ENCODE measurements around the gene TRIM2.

The TRIM2 gene

DNA sequence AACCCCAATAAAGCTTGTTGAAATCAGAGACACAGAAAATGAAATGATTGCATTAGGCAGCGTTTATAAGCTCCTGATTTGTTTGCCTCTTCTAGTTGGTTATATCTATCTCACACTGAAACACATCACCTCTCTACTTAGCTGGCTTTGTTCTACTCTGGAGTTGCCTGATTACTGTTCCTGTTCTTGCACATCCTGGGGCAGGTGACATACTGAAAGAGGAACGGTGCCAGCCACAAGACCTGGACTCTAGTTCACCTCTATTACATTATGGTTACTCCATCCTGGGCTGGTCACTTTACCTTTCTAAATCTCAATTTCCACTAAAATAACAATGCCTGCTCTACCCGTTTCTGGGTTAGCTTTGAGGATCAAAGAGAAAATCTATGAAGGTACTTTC, 47.9 kb downstream of the TRIM2 start:
- DNase-seq = no peak

DNA sequence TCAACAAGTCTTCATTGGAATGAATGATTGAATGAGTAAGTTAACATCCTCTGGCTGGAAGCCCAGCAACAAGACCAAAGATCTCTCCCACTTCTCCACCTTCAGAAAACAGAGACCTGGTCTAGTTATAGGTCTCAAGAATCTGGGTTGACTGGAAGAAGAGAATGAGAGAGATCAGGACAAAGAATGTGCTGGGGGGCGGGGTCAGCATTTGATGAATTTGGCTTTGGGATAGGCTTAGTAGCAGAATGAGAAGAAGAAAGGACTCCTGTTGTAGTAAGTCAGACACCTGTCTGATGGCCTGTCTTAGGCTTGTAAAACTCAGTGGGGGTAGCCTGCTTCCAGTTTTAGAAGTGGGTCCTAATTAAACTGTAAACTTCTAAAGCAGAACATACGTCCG, 51.0 kb downstream of the TRIM2 start:
- DNase-seq = no peak

DNA sequence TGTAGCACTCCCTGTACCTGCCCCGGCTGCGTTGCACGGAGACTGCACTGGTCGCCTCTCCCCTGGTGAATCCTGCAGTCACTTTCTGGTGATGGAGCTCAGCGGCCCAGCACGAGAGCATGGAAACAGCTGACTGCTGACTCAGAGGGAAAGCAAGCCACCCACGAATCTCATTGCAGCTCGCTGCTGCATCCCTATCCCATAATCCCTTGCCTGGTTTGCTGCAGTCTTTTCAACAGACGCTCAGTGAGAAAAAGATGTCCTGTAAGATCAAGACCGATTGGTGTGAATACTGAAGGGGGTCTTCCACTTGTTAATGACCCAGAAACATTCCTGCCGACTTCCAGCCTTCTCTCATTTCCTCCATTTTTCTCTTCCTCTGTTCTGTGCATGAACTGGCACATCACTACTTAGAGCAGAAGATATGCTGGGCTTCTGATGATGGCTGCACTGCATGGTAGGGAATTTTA, 52.9 kb downstream of the TRIM2 start:
- peak; percentile 48 for DNase-seq

DNA sequence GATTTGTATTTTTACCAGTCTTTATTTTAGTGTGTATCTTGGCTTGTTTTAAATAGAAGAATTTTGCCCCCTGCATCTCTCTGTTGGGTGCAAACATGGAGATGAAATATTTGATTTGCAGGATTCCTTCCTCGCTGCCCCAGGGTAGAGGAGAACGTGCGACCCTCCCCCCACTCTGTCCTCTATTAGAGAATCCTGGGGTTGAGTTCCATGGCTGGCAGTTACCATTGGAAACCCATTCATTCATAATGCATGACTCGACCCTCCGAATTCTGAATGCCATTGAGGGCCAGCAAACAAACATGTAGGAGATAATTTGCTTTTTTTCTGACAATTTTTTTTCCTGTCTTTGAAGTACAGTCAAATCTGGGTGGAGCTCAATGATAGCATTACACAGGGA, 53.7 kb downstream of the TRIM2 start:
- no peak for DNase-seq

DNA sequence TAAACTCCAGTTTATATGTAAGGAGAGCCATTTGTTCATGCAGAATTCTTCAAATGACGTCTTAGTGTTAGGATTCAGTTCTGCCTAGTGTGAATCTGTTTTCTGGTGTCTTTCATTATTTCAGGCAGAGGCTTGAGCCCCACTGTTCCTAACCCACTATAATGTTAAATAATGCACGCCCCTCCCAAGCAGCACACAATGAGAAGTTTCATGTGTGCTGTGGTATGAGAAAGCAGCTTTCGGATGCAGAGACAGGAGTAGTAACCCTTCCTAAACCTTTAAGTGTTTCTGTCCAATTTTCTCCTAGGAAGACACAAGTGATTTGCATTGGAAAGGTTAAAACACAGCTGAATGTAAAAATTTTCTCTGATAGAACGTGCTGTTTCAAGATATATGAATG, 54.5 kb downstream of the TRIM2 start:
- DNase-seq = no peak

DNA sequence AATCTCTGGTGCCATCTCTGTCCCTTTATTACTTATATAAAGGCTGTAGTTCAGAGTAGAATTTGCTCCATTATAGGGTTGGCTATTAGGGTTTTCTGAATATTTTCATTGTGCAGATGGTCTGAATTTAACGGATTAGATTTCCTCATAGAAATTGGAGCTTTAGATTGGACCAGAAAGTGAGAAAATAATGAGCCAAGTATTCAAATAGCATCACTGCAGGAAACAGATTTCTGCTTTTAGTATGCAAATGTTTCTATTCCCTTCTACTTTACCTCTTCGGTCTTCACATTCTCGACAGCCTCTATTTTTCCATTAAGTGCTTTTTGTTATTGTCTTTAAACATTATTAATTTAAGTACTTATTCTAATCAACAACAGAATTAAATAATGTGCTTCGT, 55.4 kb downstream of the TRIM2 start:
- no peak for DNase-seq

DNA sequence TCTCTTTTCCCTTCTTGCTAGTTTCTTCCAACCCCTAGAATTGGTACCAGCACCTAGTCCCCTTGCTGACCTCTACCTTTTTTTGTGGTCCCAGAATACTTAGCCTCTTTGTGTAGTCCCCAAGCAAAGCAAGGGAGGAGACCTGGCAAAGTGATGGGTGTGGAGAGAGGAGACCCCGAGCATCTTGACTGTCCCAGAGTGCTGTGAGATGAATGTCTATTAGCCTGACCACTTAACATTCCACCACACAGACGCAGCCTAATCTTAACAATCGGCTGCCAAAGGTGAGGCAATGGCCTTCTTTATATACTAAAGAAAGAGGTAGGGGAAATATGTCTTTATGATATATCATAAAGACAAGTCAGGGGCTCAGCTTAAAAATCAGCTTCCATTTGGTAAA, 55.9 kb downstream of the TRIM2 start:
- DNase-seq = no peak

DNA sequence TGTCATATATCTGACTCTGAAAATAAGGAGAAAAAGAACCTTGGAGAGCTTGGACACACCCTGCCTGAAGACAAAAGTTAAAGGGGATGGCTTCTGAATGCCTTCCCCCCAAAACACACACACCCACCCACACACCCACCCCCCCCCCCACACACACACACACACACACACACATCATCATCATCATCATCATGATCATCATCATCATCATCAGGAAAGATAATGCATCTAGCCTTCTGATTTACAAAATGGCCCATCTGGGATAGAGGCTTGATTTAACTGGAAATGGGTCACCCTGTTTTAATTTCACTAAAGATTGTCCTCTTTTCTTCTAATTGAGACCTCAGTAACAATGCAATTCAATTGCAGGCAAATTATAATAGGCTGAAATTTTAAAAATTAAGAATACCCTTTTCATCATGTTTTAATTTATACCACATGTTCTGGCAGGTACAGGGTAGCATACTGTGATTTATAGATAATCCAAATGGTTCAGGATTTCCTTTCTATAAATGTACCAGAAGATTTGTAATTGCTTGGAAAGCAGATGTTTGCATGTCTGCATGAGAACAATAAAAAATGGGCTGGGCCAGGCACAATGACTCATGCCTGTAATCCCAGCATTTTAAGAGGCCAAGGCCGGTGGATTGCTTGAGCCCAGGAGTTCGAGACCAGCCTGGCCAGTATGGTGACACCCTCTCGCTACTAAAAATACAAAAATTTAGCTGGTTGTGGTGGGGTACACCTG, 56.5 kb downstream of the TRIM2 start:
- DNase-seq = peak; percentile 49

DNA sequence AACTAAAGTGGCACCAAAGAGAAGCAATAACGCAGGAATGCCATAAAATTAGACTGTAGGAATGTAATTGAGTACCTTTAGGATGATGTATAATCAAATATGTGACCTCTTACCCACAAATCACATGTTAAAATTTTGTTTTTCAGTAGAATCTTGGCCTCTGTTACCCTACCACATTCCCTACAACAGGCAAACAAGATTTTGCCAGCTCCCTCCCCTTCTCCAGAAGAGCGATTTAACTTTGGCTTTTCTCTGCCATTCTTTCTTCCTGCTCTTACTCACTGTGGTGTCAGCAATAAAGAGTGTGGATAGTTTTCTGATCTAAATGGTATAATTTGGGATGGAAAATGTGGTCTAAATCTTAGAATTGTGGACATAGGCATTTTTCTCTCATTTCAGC, 57.2 kb downstream of the TRIM2 start:
- no peak for DNase-seq

DNA sequence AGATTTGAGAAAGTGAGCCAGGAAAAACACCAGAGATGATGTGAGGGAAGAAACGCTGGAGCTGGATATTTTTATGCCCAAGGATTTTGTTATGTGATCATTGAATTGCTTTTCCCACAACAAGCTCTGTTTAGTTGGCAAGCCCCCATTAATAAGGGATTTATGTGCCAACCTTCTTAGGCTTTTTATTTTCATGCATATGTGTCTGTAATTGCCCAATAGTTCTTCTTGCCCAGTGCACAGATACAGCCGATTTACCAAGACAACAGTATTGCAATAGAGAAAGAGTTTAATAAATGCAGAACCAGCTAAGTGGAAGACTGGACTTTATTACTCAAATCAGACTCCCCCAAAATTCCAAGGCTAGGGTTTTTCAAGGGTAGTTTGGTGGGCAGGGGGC, 57.7 kb downstream of the TRIM2 start:
- no peak for DNase-seq

DNA sequence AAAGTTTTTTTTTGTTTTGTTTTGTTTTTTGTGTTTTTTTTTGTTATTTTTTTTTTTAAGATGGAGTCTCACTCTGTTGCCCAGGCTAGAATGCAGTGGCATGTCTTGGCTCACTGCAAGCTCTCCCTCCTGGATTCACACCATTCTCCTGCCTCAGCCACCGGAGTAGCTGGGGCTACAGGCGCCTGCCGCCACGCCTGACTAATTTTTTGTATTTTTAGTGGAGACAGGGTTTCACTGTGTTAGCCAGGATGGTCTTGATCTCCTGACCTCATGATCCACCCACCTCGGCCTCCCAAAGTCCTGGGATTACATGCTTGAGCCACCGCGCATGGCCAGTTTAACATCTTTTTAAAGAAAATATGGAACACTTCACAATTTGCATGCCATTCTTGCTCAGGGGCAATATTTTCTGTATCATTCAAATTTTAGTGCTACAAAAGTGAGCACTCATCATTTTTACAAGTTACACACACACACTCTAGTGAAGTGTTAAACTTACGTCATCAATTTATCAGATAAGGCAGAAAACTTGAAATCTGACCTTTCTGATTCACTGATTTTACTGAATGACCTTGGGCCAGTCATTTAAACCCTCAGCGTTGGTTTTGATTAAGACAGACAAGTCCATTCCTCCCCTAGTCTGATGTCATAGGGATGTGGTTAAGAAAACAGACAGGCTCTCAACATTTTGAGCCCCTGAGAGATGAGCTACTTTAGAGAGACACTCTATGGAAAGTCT, 61.2 kb downstream of the TRIM2 start:
- no peak for DNase-seq

DNA sequence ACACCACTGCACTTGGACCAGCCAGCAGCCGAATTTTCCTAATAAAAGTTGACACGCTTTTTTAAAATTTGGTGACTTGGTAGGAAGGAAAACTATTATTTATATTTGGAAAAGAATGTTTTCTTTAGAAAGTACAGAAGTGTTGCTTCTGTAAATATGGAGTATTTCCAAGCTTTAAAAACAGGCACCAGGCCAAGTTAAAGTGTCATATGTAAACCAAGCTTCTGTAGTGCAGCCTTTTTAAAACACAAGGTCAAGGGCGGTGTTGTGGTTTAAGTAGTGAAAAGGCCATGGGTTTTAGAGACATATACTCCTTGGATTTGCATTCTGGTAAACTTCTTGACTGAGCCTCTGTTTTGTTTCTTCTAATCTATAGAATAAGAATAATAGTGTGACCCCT, 62.7 kb downstream of the TRIM2 start:
- no peak for DNase-seq

DNA sequence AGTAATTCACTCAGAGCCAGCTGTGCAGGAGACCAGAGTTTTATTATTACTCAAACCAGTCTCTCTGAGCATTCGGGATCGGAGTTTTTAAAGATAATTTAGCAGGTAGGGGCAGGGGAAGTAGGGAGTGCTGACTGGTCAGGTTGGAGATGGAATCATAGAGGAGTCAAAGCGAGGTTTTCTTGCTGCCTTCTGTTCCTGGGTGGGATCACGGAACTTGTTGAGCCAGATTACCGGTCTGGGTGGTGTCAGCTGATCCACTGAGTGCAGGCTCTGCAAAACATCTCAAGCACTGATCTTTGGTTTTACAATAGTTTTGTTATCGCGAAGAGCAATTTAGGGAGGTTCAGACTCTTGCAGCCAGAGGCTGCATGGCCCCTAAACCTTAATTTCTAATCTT, 63.6 kb downstream of the TRIM2 start:
- no peak for DNase-seq

DNA sequence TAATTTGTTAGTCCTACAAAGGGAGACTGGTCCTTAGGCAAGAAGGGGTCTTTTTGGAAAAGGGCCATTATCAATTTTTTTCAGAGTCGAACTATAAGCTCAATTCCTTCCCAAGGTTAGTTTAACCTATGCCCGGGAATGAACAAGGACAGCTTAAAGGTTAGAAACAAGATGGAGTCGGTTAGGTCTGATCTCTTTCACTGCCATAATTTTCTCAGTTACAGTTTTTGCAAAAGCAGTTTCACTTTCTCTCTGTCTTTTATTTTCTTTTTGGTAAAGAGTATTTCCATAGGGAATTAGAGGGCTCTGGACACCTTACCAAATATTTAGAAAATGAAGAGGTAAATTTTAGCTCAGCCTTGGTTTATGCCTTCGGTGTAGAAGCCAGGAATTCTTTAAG, 64.1 kb downstream of the TRIM2 start:
- DNase-seq = no peak

DNA sequence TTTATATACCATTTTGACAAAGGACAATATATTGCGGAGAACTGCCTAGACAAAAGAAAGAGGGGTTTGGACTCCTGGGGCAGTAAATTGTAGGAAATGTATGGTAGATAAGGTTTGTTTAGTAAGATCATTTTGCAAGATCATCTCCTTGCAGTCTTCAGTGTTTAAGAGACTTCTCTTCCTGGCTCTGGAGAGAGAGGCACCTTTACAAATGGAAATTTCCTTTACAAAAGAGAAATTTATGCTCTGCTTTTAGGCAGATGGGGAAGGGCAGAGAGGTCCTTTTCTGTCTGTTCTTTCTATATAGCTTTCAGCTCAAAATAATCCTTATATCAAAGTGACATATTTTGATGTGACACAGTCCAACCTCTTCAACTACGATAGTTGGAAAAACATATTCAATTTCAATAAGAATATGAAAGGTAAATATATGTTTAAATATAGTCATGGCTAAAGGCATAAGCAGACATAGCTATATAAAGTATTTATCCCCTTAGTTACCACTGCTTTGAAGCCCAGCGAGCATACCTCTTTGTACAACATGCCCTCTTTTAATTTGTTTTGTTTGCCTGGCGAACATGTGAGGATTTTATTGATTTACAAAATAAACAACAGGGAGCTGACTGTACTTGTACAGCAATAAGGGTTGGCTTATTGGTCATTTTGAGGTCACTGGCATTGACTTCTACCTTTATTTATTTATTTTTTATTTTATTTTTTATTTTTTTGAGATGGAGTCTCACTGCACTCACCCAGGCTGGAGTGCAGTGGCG, 65.2 kb downstream of the TRIM2 start:
- DNase-seq = no peak

DNA sequence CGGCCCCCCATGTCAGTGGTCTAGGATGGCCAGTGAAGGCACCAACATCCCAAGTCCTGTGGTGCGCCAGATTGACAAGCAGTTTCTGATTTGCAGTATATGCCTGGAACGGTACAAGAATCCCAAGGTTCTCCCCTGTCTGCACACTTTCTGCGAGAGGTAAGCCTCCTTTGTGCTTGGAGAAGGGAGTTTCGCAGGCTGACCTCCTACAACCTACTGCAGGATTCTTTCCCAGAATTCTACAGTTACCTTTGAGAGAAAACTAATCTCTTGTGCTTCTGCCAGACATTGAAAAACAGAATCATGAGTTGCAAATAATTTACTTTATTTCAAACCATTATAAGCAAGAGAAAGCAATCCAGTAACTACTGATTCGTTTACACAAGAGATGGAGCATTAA, 66.1 kb downstream of the TRIM2 start:
- DNase-seq = no peak

DNA sequence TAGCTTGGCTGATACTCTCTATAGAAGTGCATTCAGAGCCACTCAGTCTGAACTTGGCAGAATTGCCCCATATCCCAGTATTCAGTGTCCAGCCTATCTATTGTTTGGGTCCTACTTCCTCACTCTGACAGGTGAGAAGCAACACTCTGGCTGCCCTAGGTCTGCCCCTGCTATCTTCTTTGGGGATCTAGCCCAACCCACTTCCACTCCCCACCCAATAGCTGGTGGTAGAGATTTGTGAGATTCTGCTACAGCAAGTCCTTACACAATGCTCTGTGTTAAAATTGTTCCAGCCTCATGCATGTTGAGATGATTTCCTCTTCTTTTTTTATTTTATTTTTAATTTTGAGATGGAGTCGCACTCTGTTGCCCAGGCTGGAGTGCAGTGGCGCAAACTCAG, 67.6 kb downstream of the TRIM2 start:
- DNase-seq = no peak

DNA sequence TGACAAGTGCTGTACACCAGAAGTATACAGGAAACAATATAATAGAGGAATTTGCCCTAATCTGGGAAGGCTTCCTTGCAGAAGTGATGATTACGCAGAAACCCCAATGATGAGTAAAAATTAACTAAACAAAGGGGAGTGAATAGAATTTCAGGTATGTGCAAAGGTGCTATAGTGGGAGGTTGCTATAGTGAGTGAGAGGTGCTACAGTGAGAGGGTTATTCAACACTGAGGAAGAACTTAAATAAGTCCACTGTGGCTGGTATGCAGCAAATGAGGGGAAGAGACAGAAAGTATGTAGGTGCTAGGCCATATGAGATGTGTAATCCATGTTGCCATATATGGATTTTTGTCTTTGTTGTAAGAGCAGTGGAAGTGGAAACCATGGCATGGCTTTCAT, 69.5 kb downstream of the TRIM2 start:
- DNase-seq = no peak

DNA sequence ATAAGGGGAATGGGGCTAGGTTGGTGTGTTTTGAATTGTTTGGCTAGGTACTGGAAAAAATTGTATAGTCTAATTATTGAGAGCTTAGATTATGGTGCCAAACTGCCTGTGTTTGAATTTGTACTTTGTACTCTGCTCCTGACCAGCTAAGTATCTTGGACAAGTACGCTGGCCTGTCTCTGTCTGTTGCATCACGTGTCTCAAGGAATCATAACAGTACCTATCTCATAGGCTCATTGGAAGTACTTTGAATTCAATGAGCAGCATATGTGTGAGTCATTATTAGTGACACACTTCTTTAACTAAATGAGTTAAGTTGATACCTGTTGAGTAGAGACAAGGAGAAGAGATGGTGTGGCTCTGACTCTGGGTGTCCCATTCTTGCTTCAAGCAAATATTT, 70.7 kb downstream of the TRIM2 start:
- no peak for DNase-seq

DNA sequence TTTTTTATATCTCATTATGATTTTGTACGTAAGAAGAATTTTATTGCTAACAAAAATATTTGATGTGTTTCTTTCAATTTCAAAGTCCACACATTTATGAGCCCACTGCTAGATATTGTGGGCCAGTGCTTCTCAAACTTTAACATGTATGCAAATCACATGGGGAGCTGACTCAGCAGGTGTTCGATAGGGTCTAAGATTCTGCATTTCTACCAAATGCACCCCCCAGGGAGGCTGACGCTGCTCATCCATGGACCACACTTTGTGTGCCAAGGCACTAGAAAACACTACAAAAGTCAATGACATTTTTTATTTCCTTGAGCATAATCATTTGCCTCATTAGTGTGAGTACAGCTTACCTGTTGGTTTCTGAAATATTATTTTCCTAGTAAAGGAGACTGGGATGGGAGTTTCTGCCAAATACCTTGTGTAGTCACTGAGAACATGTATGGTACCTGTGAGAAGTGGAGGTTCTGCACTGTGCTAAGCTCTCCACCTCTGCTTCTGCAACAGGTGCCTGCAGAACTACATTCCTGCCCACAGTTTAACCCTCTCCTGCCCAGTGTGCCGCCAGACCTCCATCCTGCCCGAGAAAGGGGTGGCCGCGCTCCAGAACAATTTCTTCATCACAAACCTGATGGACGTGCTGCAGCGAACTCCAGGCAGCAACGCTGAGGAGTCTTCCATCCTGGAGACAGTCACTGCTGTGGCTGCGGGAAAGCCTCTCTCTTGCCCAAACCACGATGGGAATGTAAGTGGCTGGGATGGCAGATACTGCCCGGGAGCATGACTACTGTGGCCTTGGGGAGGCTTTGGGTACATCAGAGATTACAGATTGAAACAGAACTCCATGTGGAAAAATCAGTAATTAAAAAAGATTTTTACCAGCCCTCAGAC, 71.4 kb downstream of the TRIM2 start:
- DNase-seq = no peak

DNA sequence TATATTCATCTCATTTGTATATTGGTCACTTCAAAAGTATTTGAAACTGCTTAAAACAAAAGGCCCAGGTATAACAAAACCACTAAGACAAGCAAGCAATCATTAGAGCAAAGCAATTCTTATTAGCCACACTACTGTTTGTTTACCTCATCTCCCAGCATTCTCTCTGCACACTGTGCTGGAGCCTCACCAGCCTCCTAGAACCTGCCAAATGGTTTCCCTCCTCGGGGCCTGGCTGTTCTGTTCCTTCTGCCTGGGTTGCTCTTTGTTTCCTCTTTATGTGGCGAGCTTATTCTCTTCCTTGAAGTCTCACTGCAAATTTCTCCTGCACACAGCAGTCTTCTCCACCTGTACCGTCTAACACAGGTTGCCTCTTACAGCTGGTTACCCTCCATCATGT, 72.7 kb downstream of the TRIM2 start:
- no peak for DNase-seq

DNA sequence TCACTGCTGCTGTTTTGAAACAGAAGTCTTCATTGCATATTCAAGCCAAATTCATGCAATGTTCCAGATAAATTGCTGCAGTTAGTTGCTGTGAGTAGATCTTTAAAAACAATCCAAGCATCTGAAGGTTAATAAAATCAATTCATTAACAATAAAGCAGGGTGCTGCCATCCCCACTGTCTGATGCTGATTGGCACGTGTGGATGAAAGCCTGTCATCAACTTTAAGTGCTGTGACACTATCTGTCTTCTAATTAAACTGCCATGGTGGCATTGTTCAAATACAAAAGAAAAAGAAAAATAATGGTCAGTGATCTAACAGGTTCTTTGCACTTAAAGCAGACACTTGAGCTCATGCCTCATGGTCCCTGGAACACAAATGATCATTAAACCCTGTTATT, 77.2 kb downstream of the TRIM2 start:
- no peak for DNase-seq

DNA sequence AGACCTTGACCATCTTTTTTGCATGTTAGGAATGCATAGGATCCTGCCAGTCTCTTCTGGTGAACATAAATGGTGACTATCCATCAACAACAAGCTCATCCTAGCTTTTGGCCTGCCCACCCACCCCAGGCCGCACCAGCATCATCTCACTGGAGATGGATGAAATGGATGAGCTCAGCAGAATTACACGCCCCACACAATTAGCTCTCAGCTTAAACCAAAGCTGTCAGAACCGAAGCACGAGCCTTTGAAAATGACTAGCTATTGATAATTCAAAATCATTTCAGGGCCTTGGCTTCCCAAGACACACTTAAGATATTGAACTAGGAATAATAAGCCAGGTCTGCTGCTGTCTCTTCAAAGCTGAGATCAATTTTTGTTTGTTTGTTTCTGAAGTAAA, 77.8 kb downstream of the TRIM2 start:
- DNase-seq = no peak

All from femur (tissue), 1 donor.